ENCODE measurements around the gene PARVB.

The PARVB gene

GRCh38 chr22:43980996-43981395, 43.1 kb upstream of the PARVB start:
- no peaks in the 10 kb centered on the region for H3K27me3 ChIP-seq
- H3K36me3 ChIP-seq, result peaks cover 52% of the 10 kb centered on the region

DNA sequence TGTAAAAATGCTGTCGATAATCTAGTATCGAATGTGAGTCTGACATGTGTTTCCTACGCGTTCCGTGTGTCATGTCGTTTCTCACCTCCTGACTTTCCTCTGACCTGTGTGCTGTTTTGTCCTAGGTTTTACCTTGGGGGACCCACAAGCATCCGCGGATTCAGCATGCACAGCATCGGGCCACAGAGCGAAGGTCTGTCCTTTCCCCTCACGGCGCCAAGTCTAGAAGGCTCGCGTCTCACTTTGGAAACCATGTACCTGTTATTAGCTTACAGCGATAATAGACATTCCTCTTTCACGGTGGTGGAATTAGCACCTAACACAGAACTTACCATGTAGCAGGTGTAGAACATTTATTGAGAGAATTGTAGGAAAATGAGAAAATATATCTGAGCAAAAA, 40.3 kb upstream of the PARVB start:
- Histone ChIP-seq H3K4me3 (ENCODE audit: low read depth, low read length) (no peak overlapping the region), H3K27me3 (no peaks in the 10 kb centered on the region), H3K9me3 (no peaks in the 10 kb centered on the region), H3K4me1 (no peaks in the 10 kb centered on the region), H3K36me3 (peaks cover 42% of the 10 kb centered on the region)
- no peak for TF ChIP-seq CTCF (IDR thresholded peaks at IDR 0.05; ENCODE audit: low read depth, low read length)
- DNase-seq, result no peak

More at GRCh38 chr22:43980996-43981395, 43.1 kb upstream of the PARVB start:
- Histone ChIP-seq H3K9me3 (no peaks in the 10 kb centered on the region), H3K4me3 (ENCODE audit: low read depth, low read length) (no peak overlapping the region), H3K4me1 (no peaks in the 10 kb centered on the region)
- no peak for TF ChIP-seq CTCF (IDR thresholded peaks at IDR 0.05; ENCODE audit: low read depth, low read length)
- no peak for DNase-seq

- peaks cover 34% of the 10 kb centered on the region for H3K36me3 ChIP-seq
- H3K4me3 ChIP-seq (ENCODE audit: low read depth, low read length), result no peak overlapping the region
- peaks cover 5% of the 10 kb centered on the region; the same call in 1 of the 2 replicates for H3K4me1 ChIP-seq
- no peaks in the 10 kb centered on the region for H3K9me3 ChIP-seq
- H3K27me3 ChIP-seq, result no peaks in the 10 kb centered on the region
- TF ChIP-seq CTCF (IDR thresholded peaks at IDR 0.05; ENCODE audit: low read depth, low read length), result no peak
- DNase-seq, result no peak
These were observed 38.6 kb upstream of the PARVB start for GRCh38 chr22:43985532-43985931.

- H3K4me3 ChIP-seq (ENCODE audit: low read depth, low read length), result no peak overlapping the region
- H3K9me3 ChIP-seq, result no peaks in the 10 kb centered on the region
- H3K27me3 ChIP-seq, result no peaks in the 10 kb centered on the region
- DNase-seq, result no peak
- TF ChIP-seq CTCF (IDR thresholded peaks at IDR 0.05; ENCODE audit: low read depth, low read length), result no peak
- H3K36me3 ChIP-seq, result peaks cover 47% of the 10 kb centered on the region
- peaks cover 5% of the 10 kb centered on the region; the same call in 1 of the 2 replicates for H3K4me1 ChIP-seq
These were observed 35.8 kb upstream of the PARVB start for GRCh38 chr22:43988116-43988820.

DNA sequence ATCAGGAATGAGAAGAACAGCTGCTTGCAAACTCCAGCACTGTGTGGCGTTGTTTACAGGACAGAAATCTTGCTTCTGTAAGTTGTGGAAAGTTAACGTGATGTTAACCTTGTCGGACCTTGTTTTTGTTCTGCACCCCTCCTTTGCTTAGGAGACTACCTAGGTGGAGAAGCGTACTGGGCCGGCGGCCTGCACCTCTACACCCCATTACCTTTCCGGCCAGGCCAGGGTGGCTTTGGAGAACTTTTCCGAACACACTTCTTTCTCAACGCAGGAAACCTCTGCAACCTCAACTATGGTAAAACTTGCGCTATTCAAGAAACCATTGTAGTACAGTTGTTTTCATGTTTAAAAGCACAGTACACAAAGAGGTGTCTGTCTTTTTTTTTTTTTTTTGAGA, 35.1 kb upstream of the PARVB start:
- H3K4me3 ChIP-seq (ENCODE audit: low read depth, low read length), result no peak overlapping the region

More for the DNA sequence above, 35.1 kb upstream of the PARVB start:
- H3K36me3 ChIP-seq, result peaks cover 48% of the 10 kb centered on the region
- peaks cover 9% of the 10 kb centered on the region; the same call in 1 of the 2 replicates for H3K4me1 ChIP-seq
- DNase-seq, result no peak
- H3K9me3 ChIP-seq, result no peaks in the 10 kb centered on the region
- TF ChIP-seq CTCF (IDR thresholded peaks at IDR 0.05; ENCODE audit: low read depth, low read length), result no peak
- no peaks in the 10 kb centered on the region for H3K27me3 ChIP-seq
